ENCODE data around the gene SELPLG.

The SELPLG gene

GRCh38 chr12:108647585-108648287 is 14.0 kb upstream of the SELPLG start:
- no peak for DNase-seq (ENCODE audit: insufficient read length, low spot score)
- no peak for FAIRE-seq
- TF ChIP-seq POLR2A (IDR thresholded peaks at IDR 0.05; ENCODE audit: low read depth, low read length) = no peak

- TF ChIP-seq POLR2A (IDR thresholded peaks at IDR 0.05; ENCODE audit: low read depth, low read length) = no peak
- DNase-seq (ENCODE audit: insufficient read length, low spot score) (no peak), FAIRE-seq (no peak)
Observed at GRCh38 chr12:108646600-108647579, 13.2 kb upstream of the SELPLG start.

GRCh38 chr12:108645686-108646599 is 12.2 kb upstream of the SELPLG start:
- no peak for TF ChIP-seq POLR2A (IDR thresholded peaks at IDR 0.05; ENCODE audit: low read depth, low read length)
- FAIRE-seq (no peak), DNase-seq (ENCODE audit: insufficient read length, low spot score) (no peak)

GRCh38 chr12:108644811-108645120 is 11.1 kb upstream of the SELPLG start:
- FAIRE-seq (no peak), DNase-seq (ENCODE audit: insufficient read length, low spot score) (no peak)
- no peak for TF ChIP-seq POLR2A (IDR thresholded peaks at IDR 0.05; ENCODE audit: low read depth, low read length)

GRCh38 chr12:108643941-108644810 is 10.5 kb upstream of the SELPLG start:
- TF ChIP-seq POLR2A (IDR thresholded peaks at IDR 0.05; ENCODE audit: low read depth, low read length) = no peak
- DNase-seq (ENCODE audit: insufficient read length, low spot score) (peak; percentile 78), FAIRE-seq (peak; percentile 67)

- FAIRE-seq (no peak), DNase-seq (ENCODE audit: insufficient read length, low spot score) (no peak)
- TF ChIP-seq POLR2A (IDR thresholded peaks at IDR 0.05; ENCODE audit: low read depth, low read length) = no peak
Observed at GRCh38 chr12:108642899-108643654, 9.4 kb upstream of the SELPLG start.

GRCh38 chr12:108642269-108642870 is 8.7 kb upstream of the SELPLG start:
- FAIRE-seq (no peak), DNase-seq (ENCODE audit: insufficient read length, low spot score) (no peak)
- no peak for TF ChIP-seq POLR2A (IDR thresholded peaks at IDR 0.05; ENCODE audit: low read depth, low read length)

- no peak for TF ChIP-seq POLR2A (IDR thresholded peaks at IDR 0.05; ENCODE audit: low read depth, low read length)
- FAIRE-seq (no peak), DNase-seq (ENCODE audit: insufficient read length, low spot score) (no peak)
Observed at GRCh38 chr12:108641446-108642268, 8.0 kb upstream of the SELPLG start.

GRCh38 chr12:108640802-108641445 is 7.2 kb upstream of the SELPLG start:
- no peak for DNase-seq (ENCODE audit: insufficient read length, low spot score)
- no peak for TF ChIP-seq POLR2A (IDR thresholded peaks at IDR 0.05; ENCODE audit: low read depth, low read length)
- FAIRE-seq = no peak

GRCh38 chr12:108638997-108639822 is 5.5 kb upstream of the SELPLG start:
- DNase-seq (ENCODE audit: insufficient read length, low spot score) (no peak), FAIRE-seq (no peak)
- TF ChIP-seq POLR2A (IDR thresholded peaks at IDR 0.05; ENCODE audit: low read depth, low read length) = no peak

Data from H54 (cell line).